HG02623 (cell line): ENCODE data around the gene CHN1.

ENCODE experiments used
- ATAC-seq: cut with Tn5 transposase; IDR thresholded peaks from one replicate; pipeline ENCODE4 v1.9.1; 2021; ENCODE audit warnings: moderate library complexity; ENCODE audit not compliant: unreplicated experiment

Gene CHN1

GRCh38 chr2:174833737-174834136 is 171.4 kb downstream of the CHN1 start:
- no peak for ATAC-seq

- no peak for ATAC-seq
Observed at GRCh38 chr2:174830561-174830960, 174.6 kb downstream of the CHN1 start.

GRCh38 chr2:174829550-174829949 is 175.6 kb downstream of the CHN1 start:
- ATAC-seq, result no peak

GRCh38 chr2:174827371-174828369 is 177.5 kb downstream of the CHN1 start:
- no peak for ATAC-seq

- no peak for ATAC-seq
Observed at GRCh38 chr2:174826051-174826450, 179.1 kb downstream of the CHN1 start.

GRCh38 chr2:174824068-174824467 is 181.1 kb downstream of the CHN1 start:
- ATAC-seq, result no peak

GRCh38 chr2:174821628-174822027 is 183.6 kb downstream of the CHN1 start:
- no peak for ATAC-seq

- no peak for ATAC-seq
Observed at GRCh38 chr2:174820361-174820760, 184.8 kb downstream of the CHN1 start.

- no peak for ATAC-seq
Observed at GRCh38 chr2:174815526-174815925, 189.7 kb downstream of the CHN1 start.

- no peak for ATAC-seq
Observed at GRCh38 chr2:174812037-174812436, 193.1 kb downstream of the CHN1 start.

GRCh38 chr2:174807931-174808330 is 197.2 kb downstream of the CHN1 start:
- ATAC-seq, result no peak

GRCh38 chr2:174805803-174806202 is 199.4 kb downstream of the CHN1 start:
- ATAC-seq, result no peak

GRCh38 chr2:174802459-174802858 is 202.7 kb downstream of the CHN1 start:
- no peak for ATAC-seq

GRCh38 chr2:174800436-174801205 is 204.6 kb downstream of the CHN1 start:
- ATAC-seq, result no peak

GRCh38 chr2:174798801-174799200 is 206.4 kb downstream of the CHN1 start:
- ATAC-seq, result no peak

- ATAC-seq, result no peak
Observed at GRCh38 chr2:174797781-174798276, 207.4 kb downstream of the CHN1 start.

- ATAC-seq, result no peak
Observed at GRCh38 chr2:174796319-174796771, 208.8 kb downstream of the CHN1 start.

GRCh38 chr2:174794851-174795374 is 210.3 kb downstream of the CHN1 start:
- no peak for ATAC-seq

- ATAC-seq, result no peak
Observed at GRCh38 chr2:174792309-174793025, 212.7 kb downstream of the CHN1 start.

GRCh38 chr2:174791746-174792280 is 213.4 kb downstream of the CHN1 start:
- ATAC-seq, result no peak
